K562 (cell line): Measurements from ENCODE around the gene IGSF8. TPM values are rescaled to one million over a fixed set of nuclear protein-coding genes. Genes with fewer than 3 reads are reported as not detected.

ENCODE experiments used
- ATAC-seq: fragments of 200-7000 bp; cut with Tn5 transposase; 3 replicates; pipeline ENCODE4 v1.9.1; 2020; ENCODE audit warnings: moderate library complexity
- BruUV-seq: library from RNA; stranded (reverse); fragments of 400-500 nt; replicated peaks from 2 replicates; lab custom pipeline; 2021; lab: Mats Ljungman, UMichigan
- CTCF ChIA-PET: fragments of 300-600 bp; formaldehyde crosslinking; extraction: SDS; loops from one replicate; lab custom pipeline; 2021; ENCODE audit warnings: low intra/inter-chr PET ratio; lab: Yijun Ruan, JAX
- POLR2A ChIA-PET: fragments of 300-600, 350-650 bp; sonication (Branson Sonifier 250); formaldehyde crosslinking; extraction: SDS; loops from one replicate; lab custom pipeline; 2021; ENCODE audit warnings: antibody characterized with exemption, inconsistent platforms; lab: Yijun Ruan, JAX
- DNase-seq, 4 experiments: peaks; one replicate each; pipeline versions ENCODE4 v3.0.0 to v3.0.0-alpha.2; 2011 to 2018; ENCODE audit warnings: low spot score in 3 of 4, mixed read lengths in 3 of 4; ENCODE audit errors: extremely low read depth in 1 of 4
- FAIRE-seq: peaks from 2 replicates; lab custom pipeline; 2011; peaks lifted over from hg19 to GRCh38; lab: Jason Lieb, UNC
- H2AFZ ChIP-seq: 2 replicates; pipeline ENCODE4 v1.6.0; 2011; ENCODE audit warnings: low read depth, low read length, control low read depth, inconsistent platforms
- H3K27ac ChIP-seq: fragments of 200-600 bp; 3 replicates; pipeline ENCODE4 v1.8.0; 2011; ENCODE audit warnings: low read depth, mild to moderate bottlenecking, control low read depth, inconsistent platforms, low read length, moderate library complexity, mixed read lengths; ENCODE audit errors: extremely low read depth
- H3K27me3 ChIP-seq, 2 experiments: fragments of 300-600 bp in 1 of 2; 2 replicates in 1 of 2; 3 replicates in 1 of 2; pipeline versions ENCODE4 v1.6.0 to v1.8.0; 2011; ENCODE audit warnings: inconsistent platforms in 2 of 2, low read length in 2 of 2, mild to moderate bottlenecking in 1 of 2, mixed read lengths in 1 of 2, moderate library complexity in 1 of 2; ENCODE audit not compliant: control insufficient read depth in 2 of 2, insufficient read depth in 2 of 2
- H3K36me3 ChIP-seq: fragments of 300-600 bp; 3 replicates; pipeline ENCODE4 v1.8.0; 2011; ENCODE audit warnings: mild to moderate bottlenecking, low read length, inconsistent platforms; ENCODE audit not compliant: control insufficient read depth, insufficient read depth
- H3K4me1 ChIP-seq, 2 experiments: fragments of 200-600 bp in 1 of 2; replicated peaks in 1 of 2; 2 replicates in 1 of 2; 3 replicates in 1 of 2; pipeline versions ENCODE4 v1.5.1 to v1.8.0; 2011; ENCODE audit warnings: inconsistent platforms in 2 of 2, low read length in 2 of 2, mild to moderate bottlenecking in 1 of 2, mixed read lengths in 1 of 2, moderate library complexity in 1 of 2; ENCODE audit not compliant: control insufficient read depth in 2 of 2, insufficient read depth in 2 of 2
- H3K4me2 ChIP-seq: 2 replicates; pipeline ENCODE4 v1.6.1; 2011; ENCODE audit warnings: low read length, control low read depth, inconsistent platforms, mixed read lengths; ENCODE audit not compliant: insufficient read depth
- H3K4me3 ChIP-seq: fragments of 200-600 bp; sonication (generic), shearing (Covaris generic); 2 replicates; pipeline ENCODE4 v1.5.1; 2016; ENCODE audit warnings: control low read depth, inconsistent platforms
- H3K79me2 ChIP-seq: fragments of 200-600 bp; 3 replicates; pipeline ENCODE4 v1.8.0; 2011; ENCODE audit warnings: low read length, inconsistent platforms; ENCODE audit not compliant: control insufficient read depth, insufficient read depth
- H3K9ac ChIP-seq, 2 experiments: 2 replicates each; pipeline versions ENCODE4 v1.6.0 to v1.6.1; 2011; ENCODE audit warnings: low read depth in 2 of 2, low read length in 2 of 2, control low read depth in 1 of 2, inconsistent platforms in 1 of 2, mild to moderate bottlenecking in 1 of 2, mixed read lengths in 1 of 2; ENCODE audit not compliant: insufficient read depth in 1 of 2
- H3K9me1 ChIP-seq: one replicate; pipeline ENCODE4 v1.6.0; 2011; ENCODE audit warnings: inconsistent platforms, mild to moderate bottlenecking, low read length, moderate library complexity; ENCODE audit not compliant: control insufficient read depth, insufficient read depth
- H3K9me3 ChIP-seq: replicated peaks from 2 replicates; pipeline ENCODE4 v1.5.1; 2011; ENCODE audit warnings: low read depth, low read length, inconsistent platforms; ENCODE audit not compliant: control insufficient read depth, insufficient read depth
- H4K20me1 ChIP-seq: replicated peaks from 2 replicates; pipeline ENCODE4 v1.6.1; 2011; ENCODE audit warnings: low read length, inconsistent platforms, mixed read lengths; ENCODE audit not compliant: control insufficient read depth, insufficient read depth
- BMI1 ChIP-seq: fragments of 150-350 bp; IDR thresholded peaks from 2 replicates; pipeline ENCODE4 v1.6.1; 2014; ENCODE audit warnings: low read length
- EWSR1 ChIP-seq: fragments of 450-650 bp; IDR thresholded peaks from 2 replicates; pipeline ENCODE4 v1.6.1; 2018; ENCODE audit warnings: borderline replicate concordance, mild to moderate bottlenecking, low read depth, moderate library complexity; ENCODE audit not compliant: partially characterized antibody
- HMG20B ChIP-seq: fragments of 250-450 bp; sonication (Bioruptor Pico); IDR thresholded peaks from 2 replicates; pipeline ENCODE4 v1.5.0; 2021; ENCODE audit warnings: mild to moderate bottlenecking
- NFRKB ChIP-seq: fragments of 450-650 bp; IDR thresholded peaks from 2 replicates; pipeline ENCODE4 v1.6.1; 2016; ENCODE audit warnings: low read depth
- ZKSCAN1 ChIP-seq: fragments of 150-350 bp; IDR thresholded peaks from 2 replicates; pipeline ENCODE4 v1.6.1; 2016; ENCODE audit warnings: low read depth, low read length
- WGBS: fragments of 100-300 bp; shearing (Covaris generic); methylation state at CpG from one replicate; pipeline ENCODE4 v1.1.6; 2016; ENCODE audit warnings: low coverage, mixed read lengths; ENCODE audit not compliant: insufficient coverage; ENCODE audit errors: missing lambda C conversion rate; 5-methylcytosine and 5-hydroxymethylcytosine counted together
- in situ Hi-C: fragments of 300-500 bp; cut with MboI; formaldehyde crosslinking; loops from 4 replicates; pipeline ENCODE4 v1.15.0; 2018; ENCODE audit warnings: inconsistent platforms, mixed read lengths
- intact Hi-C: fragments of 100-400 bp; cut with micrococcal nuclease; formaldehyde crosslinking; loops from 2 replicates; pipeline ENCODE4 v1.14.2; 2022
- polyA plus RNA-seq, 8 experiments: library from polyadenylated mRNA; depleted of rRNA in 4 of 8; stranded (reverse) in 5 of 8; unstranded in 3 of 8; fragments of >200 nt; fragmentation: Nextera tagmentation in 2 of 8; fragmentation: Illumina TruSeq in 1 of 8; extraction: Ambion mirVana in 2 of 8; extraction: Trizol in 1 of 8; gene quantifications; 2 replicates each; pipeline versions ENCODE4 v1.2.1 to v1.2.3, GENCODE V29; 2011 to 2014; ENCODE audit warnings: inconsistent platforms in 1 of 8, missing spikeins in 1 of 8
- total RNA-seq, 7 experiments: library from RNA; depleted of rRNA in 6 of 7; stranded (reverse); fragments of >200 nt in 6 of 7; fragmentation: Illumina TruSeq in 2 of 7; extraction: Trizol in 2 of 7; gene quantifications; 2 replicates each; pipeline versions ENCODE4 v1.2.1 to v1.2.3, GENCODE V29; 2011 to 2021; ENCODE audit warnings: low replicate concordance in 1 of 7

IGSF8 gene
- total and polyA plus RNA-seq, 9 of the 15 experiments (the other 6 are each of a cell fraction or from before 2014, with no cell fraction given): 0.32 to 11.7 (median 3.2) TPM

GRCh38 chr1:160136121-160136925 lies 37.9 kb upstream of the IGSF8 start:
- H3K4me3 ChIP-seq: no peak overlapping the region
- H3K4me2 ChIP-seq: no peak overlapping the region
- H2AFZ ChIP-seq: no peak overlapping the region
- H3K4me1 ChIP-seq: no peaks in the 10 kb centered on the region
- no peaks in the 10 kb centered on the region for H3K9me3 ChIP-seq
- no peak for FAIRE-seq
- WGBS: 1% methylated on average over 22 of the region's 22 CpGs
- BruUV-seq: no TSS peak
- H3K27ac ChIP-seq: no peak overlapping the region
- no peak for TF ChIP-seq HMG20B (CRISPR knock-in tag)
- no peak for TF ChIP-seq ZKSCAN1
- no peak for TF ChIP-seq EWSR1
- no peak for TF ChIP-seq NFRKB
- TF ChIP-seq BMI1: no peak
- TF ChIP-seq, all 486 proteins: peak for 0
- no peaks in the 10 kb centered on the region for H3K79me2 ChIP-seq
- ChIA-PET CTCF (no interaction called here), POLR2A (interaction anchor here (0.6 to 1.6 kb wide), 2 partner anchors 11 to 178 kb away, joined by 3 read pairs; no protein-coding TSS in a partner anchor)
- DNase-seq (no peak), ATAC-seq (no peak)
- in situ Hi-C loops (no loop called here), intact Hi-C loops (no loop called here)
- H3K9me1 ChIP-seq: no peaks in the 10 kb centered on the region
- H4K20me1 ChIP-seq: peaks cover 3% of the 10 kb centered on the region; the same call in 1 of the 2 replicates
- H3K36me3 ChIP-seq: no peaks in the 10 kb centered on the region
- no peak overlapping the region for H3K9ac ChIP-seq
- peaks cover 47 to 73% of the 10 kb centered on the region in 2 experiments for H3K27me3 ChIP-seq
